Bronchial epithelial cell (primary cell): ENCODE results near the gene ABI3BP. TPM values are rescaled to one million over a fixed set of nuclear protein-coding genes. Genes with fewer than 3 reads are reported as not detected.

Experiments used
- DNase-seq: peaks from one replicate; pipeline ENCODE4 v3.0.0-alpha.2; 2010; ENCODE audit warnings: low read depth
- FAIRE-seq: peaks from 2 replicates; lab custom pipeline; 2011; peaks lifted over from hg19 to GRCh38; lab: Jason Lieb, UNC
- H3K27me3 ChIP-seq: 2 replicates; pipeline ENCODE4 v1.5.1; 2011; ENCODE audit warnings: low read length; ENCODE audit not compliant: control insufficient read depth, insufficient read depth
- H3K36me3 ChIP-seq: 2 replicates; pipeline ENCODE4 v1.5.1; 2011; ENCODE audit warnings: low read length; ENCODE audit not compliant: control insufficient read depth, insufficient read depth
- H3K4me3 ChIP-seq: 2 replicates; pipeline ENCODE4 v1.5.1; 2011; ENCODE audit warnings: mild to moderate bottlenecking, low read depth, low read length, control low read depth
- total RNA-seq: library from RNA; depleted of rRNA; stranded (reverse); fragments of >200 nt; gene quantifications from 2 replicates; pipeline ENCODE4 v1.2.1, GENCODE V29; 2014
- TF ChIP-seq, protein P1 (sequence below): IDR thresholded peaks from 2 replicates; pipeline ENCODE4 v1.5.1; 2011; ENCODE audit warnings: mild to moderate bottlenecking, moderate library complexity, low read length, control low read depth, inconsistent platforms; ENCODE audit not compliant: insufficient read depth, severe bottlenecking

Gene ABI3BP
- total RNA-seq, 1 donor from 2014 or later: 0.53 TPM

GRCh38 chr3:100936931-100937330 lies 56.3 kb downstream of the ABI3BP start:
- TF ChIP-seq, protein P1, sequence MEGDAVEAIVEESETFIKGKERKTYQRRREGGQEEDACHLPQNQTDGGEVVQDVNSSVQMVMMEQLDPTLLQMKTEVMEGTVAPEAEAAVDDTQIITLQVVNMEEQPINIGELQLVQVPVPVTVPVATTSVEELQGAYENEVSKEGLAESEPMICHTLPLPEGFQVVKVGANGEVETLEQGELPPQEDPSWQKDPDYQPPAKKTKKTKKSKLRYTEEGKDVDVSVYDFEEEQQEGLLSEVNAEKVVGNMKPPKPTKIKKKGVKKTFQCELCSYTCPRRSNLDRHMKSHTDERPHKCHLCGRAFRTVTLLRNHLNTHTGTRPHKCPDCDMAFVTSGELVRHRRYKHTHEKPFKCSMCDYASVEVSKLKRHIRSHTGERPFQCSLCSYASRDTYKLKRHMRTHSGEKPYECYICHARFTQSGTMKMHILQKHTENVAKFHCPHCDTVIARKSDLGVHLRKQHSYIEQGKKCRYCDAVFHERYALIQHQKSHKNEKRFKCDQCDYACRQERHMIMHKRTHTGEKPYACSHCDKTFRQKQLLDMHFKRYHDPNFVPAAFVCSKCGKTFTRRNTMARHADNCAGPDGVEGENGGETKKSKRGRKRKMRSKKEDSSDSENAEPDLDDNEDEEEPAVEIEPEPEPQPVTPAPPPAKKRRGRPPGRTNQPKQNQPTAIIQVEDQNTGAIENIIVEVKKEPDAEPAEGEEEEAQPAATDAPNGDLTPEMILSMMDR: no peak

GRCh38 chr3:100932491-100932890 lies 60.7 kb downstream of the ABI3BP start:
- Histone ChIP-seq H3K27me3 (no peaks in the 10 kb centered on the region), H3K4me3 (no peak overlapping the region), H3K36me3 (no peaks in the 10 kb centered on the region)
- FAIRE-seq (no peak), DNase-seq (no peak)
- TF ChIP-seq, protein P1: no peak

More at GRCh38 chr3:100936931-100937330, 56.3 kb downstream of the ABI3BP start:
- no peaks in the 10 kb centered on the region for H3K27me3 ChIP-seq
- DNase-seq: peak; percentile 51
- no peak for FAIRE-seq
- no peaks in the 10 kb centered on the region for H3K36me3 ChIP-seq
- H3K4me3 ChIP-seq: no peak overlapping the region

- TF ChIP-seq, protein P1: no peak
- FAIRE-seq (no peak), DNase-seq (peak; percentile 69)
- no peaks in the 10 kb centered on the region for H3K36me3 ChIP-seq
- no peaks in the 10 kb centered on the region for H3K27me3 ChIP-seq
- no peak overlapping the region for H3K4me3 ChIP-seq
Observed at GRCh38 chr3:100928638-100929428, 64.4 kb downstream of the ABI3BP start.

DNA sequence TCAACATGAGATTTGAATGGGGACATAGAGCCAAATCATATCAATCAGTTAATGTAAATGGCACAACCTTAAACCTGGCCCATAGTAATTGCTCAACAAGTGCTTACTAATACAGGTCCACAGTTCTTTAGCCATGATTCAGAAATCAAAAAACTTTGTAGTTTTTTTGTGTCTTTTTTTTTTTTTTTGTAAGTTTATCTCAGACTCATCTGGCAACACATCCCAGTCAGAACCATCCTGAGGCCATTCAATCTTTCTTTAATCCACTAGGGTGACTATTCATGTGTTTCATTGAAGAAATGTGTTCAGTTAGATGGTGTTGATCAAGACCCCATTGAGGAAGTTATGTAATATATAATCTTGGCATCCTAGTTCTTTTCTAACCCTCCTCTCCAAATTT lies 65.4 kb downstream of the ABI3BP start:
- Histone ChIP-seq H3K36me3 (no peaks in the 10 kb centered on the region), H3K27me3 (no peaks in the 10 kb centered on the region), H3K4me3 (no peak overlapping the region)
- FAIRE-seq (no peak), DNase-seq (peak; percentile 75)
- TF ChIP-seq, protein P1: no peak

- FAIRE-seq: no peak
- Histone ChIP-seq H3K4me3 (no peak overlapping the region), H3K27me3 (no peaks in the 10 kb centered on the region), H3K36me3 (no peaks in the 10 kb centered on the region)
- TF ChIP-seq, protein P1: no peak
- no peak for DNase-seq
Observed at GRCh38 chr3:100915706-100916495, 77.3 kb downstream of the ABI3BP start.
